GM23338 (cell line): ENCODE data around the gene DLG3. TPM values are rescaled to one million over a fixed set of nuclear protein-coding genes. Genes with fewer than 3 reads are reported as not detected.

Experiments used
- ATAC-seq: fragments of 200-7000 bp; cut with Tn5 transposase; 3 replicates; pipeline ENCODE4 v1.9.1; 2020
- DNase-seq: peaks from one replicate; pipeline ENCODE4 v3.0.0-alpha.2; 2015; ENCODE audit warnings: low spot score
- H2AFZ ChIP-seq: fragments of 200-600 bp; sonication (generic); 2 replicates; pipeline ENCODE4 v1.8.0; 2016; ENCODE audit warnings: antibody characterized with exemption, mild to moderate bottlenecking, moderate library complexity
- H3F3A ChIP-seq: fragments of 200-600 bp; sonication (generic); replicated peaks from 2 replicates; pipeline ENCODE4 v1.8.0; 2017; ENCODE audit warnings: antibody characterized with exemption, mixed run types, low read depth
- H3K27ac ChIP-seq: fragments of 200-600 bp; sonication (generic); 2 replicates; pipeline ENCODE4 v1.6.1; 2016; ENCODE audit warnings: low read depth
- H3K27me3 ChIP-seq: fragments of 200-600 bp; sonication (generic); 2 replicates; pipeline ENCODE4 v1.8.0; 2016; ENCODE audit warnings: mild to moderate bottlenecking, mixed run types, moderate library complexity; ENCODE audit not compliant: insufficient read depth
- H3K36me3 ChIP-seq: fragments of 200-600 bp; sonication (generic); 2 replicates; pipeline ENCODE4 v1.8.0; 2016; ENCODE audit warnings: mild to moderate bottlenecking; ENCODE audit not compliant: insufficient read depth
- H3K4me1 ChIP-seq: fragments of 200-600 bp; sonication (generic); 2 replicates; pipeline ENCODE4 v1.8.0; 2016; ENCODE audit warnings: mild to moderate bottlenecking, moderate library complexity; ENCODE audit not compliant: insufficient read depth
- H3K4me2 ChIP-seq: fragments of 200-600 bp; sonication (generic); 2 replicates; pipeline ENCODE4 v1.7.1; 2017; ENCODE audit warnings: mixed run types
- H3K4me3 ChIP-seq: fragments of 200-600 bp; sonication (generic); 2 replicates; pipeline ENCODE4 v1.6.1; 2016; ENCODE audit warnings: mixed run types
- H3K79me2 ChIP-seq: fragments of 200-600 bp; sonication (generic); replicated peaks from 2 replicates; pipeline ENCODE4 v1.8.0; 2017; ENCODE audit warnings: mild to moderate bottlenecking; ENCODE audit not compliant: insufficient read depth
- H3K9me2 ChIP-seq: fragments of 200-600 bp; sonication (generic); 2 replicates; pipeline ENCODE4 v1.8.0; 2017; ENCODE audit not compliant: insufficient read depth
- H4K20me1 ChIP-seq: fragments of 200-600 bp; sonication (generic); replicated peaks from 2 replicates; pipeline ENCODE4 v1.8.0; 2017; ENCODE audit warnings: mild to moderate bottlenecking; ENCODE audit not compliant: insufficient read depth
- H3K27ac Mint-ChIP-seq: 2 replicates; pipeline ENCODE4 v1.8.0; 2020; ENCODE audit warnings: inconsistent platforms, mild to moderate bottlenecking, moderate library complexity, mixed read lengths
- H3K27me3 Mint-ChIP-seq: 3 replicates; pipeline ENCODE4 v1.8.0; 2022; ENCODE audit warnings: low read depth, mild to moderate bottlenecking, moderate library complexity, mixed read lengths, inconsistent platforms; ENCODE audit not compliant: insufficient read depth, poor library complexity
- H3K36me3 Mint-ChIP-seq: 3 replicates; pipeline ENCODE4 v1.8.0; 2021; ENCODE audit warnings: low read depth, mild to moderate bottlenecking, inconsistent platforms, moderate library complexity, mixed read lengths
- H3K4me1 Mint-ChIP-seq: 3 replicates; pipeline ENCODE4 v1.8.0; 2020; ENCODE audit warnings: mild to moderate bottlenecking, inconsistent platforms, mixed read lengths
- H3K4me3 Mint-ChIP-seq: 3 replicates; pipeline ENCODE4 v1.8.0; 2021; ENCODE audit warnings: moderate library complexity, mild to moderate bottlenecking, inconsistent platforms, mixed read lengths
- H3K9me3 Mint-ChIP-seq: 3 replicates; pipeline ENCODE4 v1.8.0; 2020; ENCODE audit warnings: moderate library complexity, mild to moderate bottlenecking, inconsistent platforms, mixed read lengths
- CREB1 ChIP-seq: fragments of 250-450 bp; sonication (Bioruptor Pico); IDR thresholded peaks from 2 replicates; pipeline ENCODE4 v1.5.0; 2020; ENCODE audit warnings: low read depth, mild to moderate bottlenecking, moderate library complexity
- EZH2 ChIP-seq: fragments of 200-600 bp; sonication (generic); IDR thresholded peaks from one replicate; pipeline ENCODE4 v1.8.0; 2017; ENCODE audit warnings: antibody characterized with exemption, mild to moderate bottlenecking, low read depth; ENCODE audit not compliant: unreplicated experiment
- EZH2phosphoT487 ChIP-seq: fragments of 200-600 bp; sonication (generic); IDR thresholded peaks from one replicate; pipeline ENCODE4 v1.8.1; 2018; ENCODE audit warnings: antibody characterized with exemption; ENCODE audit not compliant: unreplicated experiment
- JUNB ChIP-seq: IDR thresholded peaks from one replicate; pipeline ENCODE4 v1.6.1; 2016; ENCODE audit warnings: antibody characterized with exemption; ENCODE audit not compliant: unreplicated experiment
- NANOG ChIP-seq: IDR thresholded peaks from 2 replicates; pipeline ENCODE4 v1.6.1; 2016; ENCODE audit warnings: antibody characterized with exemption, borderline replicate concordance
- POLR2AphosphoS5 ChIP-seq: IDR thresholded peaks from 2 replicates; pipeline ENCODE4 v1.6.1; 2016; ENCODE audit warnings: antibody characterized with exemption, low read depth
- REST ChIP-seq: IDR thresholded peaks from one replicate; pipeline ENCODE4 v1.6.1; 2018; ENCODE audit warnings: antibody characterized with exemption; ENCODE audit not compliant: unreplicated experiment
- STAT1 ChIP-seq: IDR thresholded peaks from one replicate; pipeline ENCODE4 v1.6.1; 2016; ENCODE audit warnings: antibody characterized with exemption; ENCODE audit not compliant: unreplicated experiment
- ZNF114 ChIP-seq: fragments of 250-450 bp; sonication (Bioruptor Pico); IDR thresholded peaks from 2 replicates; pipeline ENCODE4 v1.5.0; 2020; ENCODE audit warnings: mild to moderate bottlenecking, moderate library complexity
- ZNF331 ChIP-seq: fragments of 250-450 bp; sonication (Bioruptor Pico); IDR thresholded peaks from 2 replicates; pipeline ENCODE4 v1.5.0; 2020; ENCODE audit warnings: low read depth, mild to moderate bottlenecking, moderate library complexity
- polyA plus RNA-seq: library from polyadenylated mRNA; unstranded; fragments of >200 nt; fragmentation: Nextera tagmentation; extraction: Ambion mirVana; gene quantifications from 2 replicates; pipeline ENCODE4 v1.2.1, GENCODE V29; 2016
- total RNA-seq: library from RNA; depleted of rRNA; stranded (reverse); fragments of >200 nt; shearing (Covaris generic); gene quantifications from 2 replicates; pipeline ENCODE4 v1.2.3, GENCODE V29; 2014
- TF ChIP-seq, protein P1 (sequence below): IDR thresholded peaks from 2 replicates; pipeline ENCODE4 v1.6.1; 2016; ENCODE audit warnings: antibody characterized with exemption
- TF ChIP-seq, protein P2 (sequence below): fragments of 250-450 bp; sonication (Bioruptor Pico); IDR thresholded peaks from 2 replicates; pipeline ENCODE4 v1.5.0; 2020; ENCODE audit warnings: mild to moderate bottlenecking, moderate library complexity
- TF ChIP-seq, protein P3 (sequence below), 2 experiments: fragments of 200-600 bp in 1 of 2; sonication (generic) in 1 of 2; conservative IDR thresholded peaks; 2 replicates each; pipeline versions ENCODE4 v1.5.1 to v1.6.1; 2016 to 2017; ENCODE audit warnings: antibody characterized with exemption in 2 of 2, low read depth in 2 of 2, mild to moderate bottlenecking in 2 of 2, moderate library complexity in 1 of 2

The DLG3 gene
- total and polyA plus RNA-seq, 2 experiments from 2014 or later = 13.0 to 61.8 TPM

DNA sequence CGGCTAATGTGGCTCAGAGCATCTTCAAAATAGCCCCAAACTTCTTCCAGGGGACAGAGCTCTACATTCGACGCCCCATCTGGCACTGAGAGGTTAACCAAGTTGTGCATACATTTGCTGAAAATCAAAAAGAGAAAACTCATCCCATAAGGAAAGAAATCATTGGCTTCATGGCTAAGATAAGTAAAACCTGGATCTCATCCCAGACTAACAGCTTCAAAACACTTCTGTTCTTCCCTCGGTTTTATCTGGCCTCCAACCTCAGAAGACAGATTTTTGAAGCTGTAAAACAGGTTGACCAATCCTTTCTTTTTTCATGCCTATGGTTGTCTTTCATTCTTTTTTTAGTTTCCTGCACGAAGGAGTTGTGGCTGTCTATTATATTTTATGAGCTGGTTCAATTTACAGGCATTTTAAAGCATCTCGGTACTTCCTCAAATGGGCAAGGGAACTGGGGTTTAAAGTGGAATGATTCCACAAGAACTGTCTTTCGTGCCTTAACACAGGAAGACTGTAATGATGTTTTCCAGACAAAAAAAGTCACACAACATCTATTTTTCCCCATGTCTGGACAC, 107.6 kb downstream of the DLG3 start:
- no peak for DNase-seq
- H3K4me1 ChIP-seq = no peaks in the 10 kb centered on the region
- H3K79me2 ChIP-seq = no peaks in the 10 kb centered on the region
- no peak for ATAC-seq
- Mint-ChIP-seq H3K4me3 (no peak overlapping the region), H3K27ac (no peak overlapping the region), H3K4me1 (peaks cover 3% of the 10 kb centered on the region; the same call in 2 of the 3 replicates), H3K9me3 (no peaks in the 10 kb centered on the region), H3K36me3 (no peaks in the 10 kb centered on the region), H3K27me3 (no peaks in the 10 kb centered on the region)
- H4K20me1 ChIP-seq = no peaks in the 10 kb centered on the region
- H3K36me3 ChIP-seq = no peaks in the 10 kb centered on the region
- H2AFZ ChIP-seq = no peak overlapping the region
- TF ChIP-seq ZNF331 (CRISPR knock-in tag) = no peak
- no peak for TF ChIP-seq STAT1
- TF ChIP-seq JUNB = no peak
- no peak for TF ChIP-seq NANOG
- no peak for TF ChIP-seq EZH2
- no peak for TF ChIP-seq EZH2phosphoT487
- TF ChIP-seq, protein P1, sequence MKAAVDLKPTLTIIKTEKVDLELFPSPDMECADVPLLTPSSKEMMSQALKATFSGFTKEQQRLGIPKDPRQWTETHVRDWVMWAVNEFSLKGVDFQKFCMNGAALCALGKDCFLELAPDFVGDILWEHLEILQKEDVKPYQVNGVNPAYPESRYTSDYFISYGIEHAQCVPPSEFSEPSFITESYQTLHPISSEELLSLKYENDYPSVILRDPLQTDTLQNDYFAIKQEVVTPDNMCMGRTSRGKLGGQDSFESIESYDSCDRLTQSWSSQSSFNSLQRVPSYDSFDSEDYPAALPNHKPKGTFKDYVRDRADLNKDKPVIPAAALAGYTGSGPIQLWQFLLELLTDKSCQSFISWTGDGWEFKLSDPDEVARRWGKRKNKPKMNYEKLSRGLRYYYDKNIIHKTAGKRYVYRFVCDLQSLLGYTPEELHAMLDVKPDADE = no peak
- TF ChIP-seq ZNF114 = no peak
- TF ChIP-seq, protein P2, sequence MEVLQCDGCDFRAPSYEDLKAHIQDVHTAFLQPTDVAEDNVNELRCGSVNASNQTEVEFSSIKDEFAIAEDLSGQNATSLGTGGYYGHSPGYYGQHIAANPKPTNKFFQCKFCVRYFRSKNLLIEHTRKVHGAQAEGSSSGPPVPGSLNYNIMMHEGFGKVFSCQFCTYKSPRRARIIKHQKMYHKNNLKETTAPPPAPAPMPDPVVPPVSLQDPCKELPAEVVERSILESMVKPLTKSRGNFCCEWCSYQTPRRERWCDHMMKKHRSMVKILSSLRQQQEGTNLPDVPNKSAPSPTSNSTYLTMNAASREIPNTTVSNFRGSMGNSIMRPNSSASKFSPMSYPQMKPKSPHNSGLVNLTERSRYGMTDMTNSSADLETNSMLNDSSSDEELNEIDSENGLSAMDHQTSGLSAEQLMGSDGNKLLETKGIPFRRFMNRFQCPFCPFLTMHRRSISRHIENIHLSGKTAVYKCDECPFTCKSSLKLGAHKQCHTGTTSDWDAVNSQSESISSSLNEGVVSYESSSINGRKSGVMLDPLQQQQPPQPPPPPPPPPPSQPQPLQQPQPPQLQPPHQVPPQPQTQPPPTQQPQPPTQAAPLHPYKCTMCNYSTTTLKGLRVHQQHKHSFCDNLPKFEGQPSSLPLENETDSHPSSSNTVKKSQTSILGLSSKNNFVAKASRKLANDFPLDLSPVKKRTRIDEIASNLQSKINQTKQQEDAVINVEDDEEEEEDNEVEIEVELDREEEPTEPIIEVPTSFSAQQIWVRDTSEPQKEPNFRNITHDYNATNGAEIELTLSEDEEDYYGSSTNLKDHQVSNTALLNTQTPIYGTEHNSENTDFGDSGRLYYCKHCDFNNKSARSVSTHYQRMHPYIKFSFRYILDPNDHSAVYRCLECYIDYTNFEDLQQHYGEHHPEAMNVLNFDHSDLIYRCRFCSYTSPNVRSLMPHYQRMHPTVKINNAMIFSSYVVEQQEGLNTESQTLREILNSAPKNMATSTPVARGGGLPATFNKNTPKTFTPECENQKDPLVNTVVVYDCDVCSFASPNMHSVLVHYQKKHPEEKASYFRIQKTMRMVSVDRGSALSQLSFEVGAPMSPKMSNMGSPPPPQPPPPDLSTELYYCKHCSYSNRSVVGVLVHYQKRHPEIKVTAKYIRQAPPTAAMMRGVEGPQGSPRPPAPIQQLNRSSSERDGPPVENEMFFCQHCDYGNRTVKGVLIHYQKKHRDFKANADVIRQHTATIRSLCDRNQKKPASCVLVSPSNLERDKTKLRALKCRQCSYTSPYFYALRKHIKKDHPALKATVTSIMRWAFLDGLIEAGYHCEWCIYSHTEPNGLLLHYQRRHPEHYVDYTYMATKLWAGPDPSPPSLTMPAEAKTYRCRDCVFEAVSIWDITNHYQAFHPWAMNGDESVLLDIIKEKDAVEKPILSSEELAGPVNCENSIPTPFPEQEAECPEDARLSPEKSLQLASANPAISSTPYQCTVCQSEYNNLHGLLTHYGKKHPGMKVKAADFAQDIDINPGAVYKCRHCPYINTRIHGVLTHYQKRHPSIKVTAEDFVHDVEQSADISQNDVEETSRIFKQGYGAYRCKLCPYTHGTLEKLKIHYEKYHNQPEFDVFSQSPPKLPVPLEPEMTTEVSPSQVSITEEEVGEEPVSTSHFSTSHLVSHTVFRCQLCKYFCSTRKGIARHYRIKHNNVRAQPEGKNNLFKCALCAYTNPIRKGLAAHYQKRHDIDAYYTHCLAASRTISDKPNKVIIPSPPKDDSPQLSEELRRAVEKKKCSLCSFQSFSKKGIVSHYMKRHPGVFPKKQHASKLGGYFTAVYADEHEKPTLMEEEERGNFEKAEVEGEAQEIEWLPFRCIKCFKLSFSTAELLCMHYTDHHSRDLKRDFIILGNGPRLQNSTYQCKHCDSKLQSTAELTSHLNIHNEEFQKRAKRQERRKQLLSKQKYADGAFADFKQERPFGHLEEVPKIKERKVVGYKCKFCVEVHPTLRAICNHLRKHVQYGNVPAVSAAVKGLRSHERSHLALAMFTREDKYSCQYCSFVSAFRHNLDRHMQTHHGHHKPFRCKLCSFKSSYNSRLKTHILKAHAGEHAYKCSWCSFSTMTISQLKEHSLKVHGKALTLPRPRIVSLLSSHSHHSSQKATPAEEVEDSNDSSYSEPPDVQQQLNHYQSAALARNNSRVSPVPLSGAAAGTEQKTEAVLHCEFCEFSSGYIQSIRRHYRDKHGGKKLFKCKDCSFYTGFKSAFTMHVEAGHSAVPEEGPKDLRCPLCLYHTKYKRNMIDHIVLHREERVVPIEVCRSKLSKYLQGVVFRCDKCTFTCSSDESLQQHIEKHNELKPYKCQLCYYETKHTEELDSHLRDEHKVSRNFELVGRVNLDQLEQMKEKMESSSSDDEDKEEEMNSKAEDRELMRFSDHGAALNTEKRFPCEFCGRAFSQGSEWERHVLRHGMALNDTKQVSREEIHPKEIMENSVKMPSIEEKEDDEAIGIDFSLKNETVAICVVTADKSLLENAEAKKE (CRISPR knock-in tag) = no peak
- no peak for TF ChIP-seq POLR2AphosphoS5
- no peak for TF ChIP-seq CREB1 (CRISPR knock-in tag)
- TF ChIP-seq REST = no peak
- TF ChIP-seq, protein P3, sequence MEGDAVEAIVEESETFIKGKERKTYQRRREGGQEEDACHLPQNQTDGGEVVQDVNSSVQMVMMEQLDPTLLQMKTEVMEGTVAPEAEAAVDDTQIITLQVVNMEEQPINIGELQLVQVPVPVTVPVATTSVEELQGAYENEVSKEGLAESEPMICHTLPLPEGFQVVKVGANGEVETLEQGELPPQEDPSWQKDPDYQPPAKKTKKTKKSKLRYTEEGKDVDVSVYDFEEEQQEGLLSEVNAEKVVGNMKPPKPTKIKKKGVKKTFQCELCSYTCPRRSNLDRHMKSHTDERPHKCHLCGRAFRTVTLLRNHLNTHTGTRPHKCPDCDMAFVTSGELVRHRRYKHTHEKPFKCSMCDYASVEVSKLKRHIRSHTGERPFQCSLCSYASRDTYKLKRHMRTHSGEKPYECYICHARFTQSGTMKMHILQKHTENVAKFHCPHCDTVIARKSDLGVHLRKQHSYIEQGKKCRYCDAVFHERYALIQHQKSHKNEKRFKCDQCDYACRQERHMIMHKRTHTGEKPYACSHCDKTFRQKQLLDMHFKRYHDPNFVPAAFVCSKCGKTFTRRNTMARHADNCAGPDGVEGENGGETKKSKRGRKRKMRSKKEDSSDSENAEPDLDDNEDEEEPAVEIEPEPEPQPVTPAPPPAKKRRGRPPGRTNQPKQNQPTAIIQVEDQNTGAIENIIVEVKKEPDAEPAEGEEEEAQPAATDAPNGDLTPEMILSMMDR (conservative IDR thresholded peaks at IDR 0.05; ENCODE audit: low read depth in 2 of 2) = no peak
- H3F3A ChIP-seq = no peaks in the 10 kb centered on the region
- H3K4me2 ChIP-seq = no peak overlapping the region
- no peaks in the 10 kb centered on the region for H3K9me2 ChIP-seq
- H3K4me3 ChIP-seq = no peak overlapping the region
- no peak overlapping the region for H3K27ac ChIP-seq
- no peaks in the 10 kb centered on the region for H3K27me3 ChIP-seq
